Keratinocyte (primary cell): ENCODE measurements around the gene MAP3K14. TPM values are rescaled to one million over a fixed set of nuclear protein-coding genes. Genes with fewer than 3 reads are reported as not detected.

Experiments used
- DNase-seq: peaks from one replicate; pipeline ENCODE4 v3.0.0-alpha.2; 2011; ENCODE audit warnings: low read depth, missing footprints, low spot score
- FAIRE-seq: peaks from 2 replicates; lab custom pipeline; 2011; peaks lifted over from hg19 to GRCh38; lab: Jason Lieb, UNC
- H2AFZ ChIP-seq: 2 replicates; pipeline ENCODE4 v1.6.0; 2012; ENCODE audit warnings: low read length, control low read depth, inconsistent platforms; ENCODE audit not compliant: control insufficient read depth
- H3K27ac ChIP-seq: 2 replicates; pipeline ENCODE4 v1.5.1; 2011; ENCODE audit warnings: low read length; ENCODE audit not compliant: control insufficient read depth, insufficient read depth
- H3K27me3 ChIP-seq: 3 replicates; pipeline ENCODE4 v1.6.0; 2011; ENCODE audit warnings: low read length; ENCODE audit not compliant: control insufficient read depth, insufficient read depth; ENCODE audit errors: extremely low read depth
- H3K36me3 ChIP-seq, 2 experiments: 2 replicates in 1 of 2; 3 replicates in 1 of 2; pipeline ENCODE4 v1.5.1; 2011; ENCODE audit warnings: low read length in 2 of 2, mild to moderate bottlenecking in 1 of 2; ENCODE audit not compliant: control insufficient read depth in 2 of 2, insufficient read depth in 2 of 2; ENCODE audit errors: extremely low read depth in 1 of 2
- H3K4me1 ChIP-seq: 3 replicates; pipeline ENCODE4 v1.5.1; 2011; ENCODE audit warnings: low read length; ENCODE audit not compliant: control insufficient read depth, insufficient read depth; ENCODE audit errors: extremely low read depth
- H3K4me2 ChIP-seq: 3 replicates; pipeline ENCODE4 v1.6.0; 2011; ENCODE audit warnings: low read depth, low read length; ENCODE audit not compliant: control insufficient read depth, insufficient read depth; ENCODE audit errors: extremely low read depth
- H3K4me3 ChIP-seq, 3 experiments: fragments of 200-600 bp in 1 of 3; sonication (generic) in 1 of 3; 2 replicates in 2 of 3; 3 replicates in 1 of 3; pipeline ENCODE4 v1.5.1; 2011 to 2016; ENCODE audit warnings: low read length in 3 of 3, mild to moderate bottlenecking in 3 of 3, control low read depth in 2 of 3, inconsistent platforms in 1 of 3, low read depth in 1 of 3, mixed read lengths in 1 of 3, mixed run types in 1 of 3, moderate library complexity in 1 of 3; ENCODE audit not compliant: control insufficient read depth in 2 of 3, insufficient read depth in 2 of 3; ENCODE audit errors: extremely low read depth in 1 of 3
- H3K79me2 ChIP-seq: 2 replicates; pipeline ENCODE4 v1.6.0; 2012; ENCODE audit warnings: low read length; ENCODE audit not compliant: control insufficient read depth, insufficient read depth
- H3K9ac ChIP-seq: 3 replicates; pipeline ENCODE4 v1.6.0; 2011; ENCODE audit warnings: low read length; ENCODE audit not compliant: control insufficient read depth, insufficient read depth; ENCODE audit errors: extremely low read depth
- H3K9me1 ChIP-seq: 3 replicates; pipeline ENCODE4 v1.6.0; 2011; ENCODE audit warnings: low read length; ENCODE audit not compliant: control insufficient read depth, insufficient read depth; ENCODE audit errors: extremely low read depth
- H3K9me3 ChIP-seq: 2 replicates; pipeline ENCODE4 v1.5.1; 2012; ENCODE audit warnings: low read depth, low read length; ENCODE audit not compliant: control insufficient read depth
- H4K20me1 ChIP-seq: 3 replicates; pipeline ENCODE4 v1.6.0; 2011; ENCODE audit warnings: low read length; ENCODE audit not compliant: control insufficient read depth, insufficient read depth; ENCODE audit errors: extremely low read depth
- EZH2 ChIP-seq: IDR thresholded peaks from one replicate; pipeline ENCODE4 v1.6.1; 2012; ENCODE audit warnings: inconsistent platforms, mild to moderate bottlenecking, low read length, moderate library complexity
- dilution Hi-C: fragments of 300-500 bp; cut with MboI; formaldehyde crosslinking; loops from one replicate; pipeline ENCODE4 v1.7.0; 2020; ENCODE audit warnings: low sequenced_read_pairs; ENCODE audit not compliant: extremely low pct_ligation_motif_present
- polyA plus RNA-seq, 5 experiments: library from polyadenylated mRNA; depleted of rRNA in 3 of 5; stranded (reverse) in 3 of 5; stranded (forward) in 1 of 5; unstranded in 1 of 5; fragments of >200 nt; gene quantifications; 1 replicate in 1 of 5; 2 replicates in 3 of 5; 3 replicates in 1 of 5; pipeline versions ENCODE4 v1.2.1 to v1.2.3, GENCODE V29; 2011 to 2012; ENCODE audit warnings: missing spikeins in 2 of 5, low read depth in 1 of 5, low replicate concordance in 1 of 5
- TF ChIP-seq, protein P1 (sequence below), 3 experiments: IDR thresholded peaks in 1 of 3; conservative IDR thresholded peaks in 1 of 3; optimal IDR thresholded peaks in 1 of 3; 2 replicates in 2 of 3; 3 replicates in 1 of 3; pipeline versions ENCODE3 to v1.5.1; 2011; ENCODE audit warnings: low read length in 3 of 3, mild to moderate bottlenecking in 3 of 3, moderate library complexity in 2 of 3, control low read depth in 1 of 3, inconsistent platforms in 1 of 3; ENCODE audit not compliant: insufficient read depth in 2 of 3; ENCODE audit errors: extremely low read depth in 1 of 3

MAP3K14 gene
- polyA plus RNA-seq, 1 donor (not counting 4 experiments of a cell fraction or from before 2014, with no cell fraction given) = 6.5 TPM

DNA sequence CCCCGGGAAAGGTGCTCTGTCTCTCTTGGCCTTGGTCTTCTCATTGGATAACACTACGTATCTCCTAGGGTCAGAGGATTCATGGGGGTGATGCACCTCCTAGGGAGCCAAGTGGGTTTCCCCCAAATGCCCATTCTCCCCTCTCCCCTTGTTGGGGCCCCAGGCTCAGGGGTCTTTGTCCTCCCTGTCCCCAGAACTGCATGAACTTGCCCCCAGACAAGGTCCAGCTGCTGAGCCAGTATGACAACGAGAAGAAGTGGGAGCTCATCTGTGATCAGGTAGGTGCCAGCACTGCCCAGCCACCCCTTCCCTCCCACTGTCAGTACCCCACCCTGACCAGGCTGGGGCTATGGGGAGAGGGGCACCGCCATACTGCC, 86.4 kb downstream of the MAP3K14 start:
- Histone ChIP-seq H3K36me3 (no peaks in the 10 kb centered on the region), H3K27ac (no peak overlapping the region), H3K9ac (no peak overlapping the region), H4K20me1 (no peaks in the 10 kb centered on the region), H3K9me3 (no peaks in the 10 kb centered on the region), H3K4me2 (no peak overlapping the region), H3K27me3 (peaks cover 9% of the 10 kb centered on the region), H3K4me1 (peaks cover 30% of the 10 kb centered on the region), H3K4me3 (no peak overlapping the region), H3K79me2 (no peaks in the 10 kb centered on the region), H3K9me1 (no peaks in the 10 kb centered on the region), H2AFZ (no peak overlapping the region)
- dilution Hi-C loops = no loop called here
- FAIRE-seq = no peak
- no peak for DNase-seq
- TF ChIP-seq EZH2 = no peak
- TF ChIP-seq, protein P1, sequence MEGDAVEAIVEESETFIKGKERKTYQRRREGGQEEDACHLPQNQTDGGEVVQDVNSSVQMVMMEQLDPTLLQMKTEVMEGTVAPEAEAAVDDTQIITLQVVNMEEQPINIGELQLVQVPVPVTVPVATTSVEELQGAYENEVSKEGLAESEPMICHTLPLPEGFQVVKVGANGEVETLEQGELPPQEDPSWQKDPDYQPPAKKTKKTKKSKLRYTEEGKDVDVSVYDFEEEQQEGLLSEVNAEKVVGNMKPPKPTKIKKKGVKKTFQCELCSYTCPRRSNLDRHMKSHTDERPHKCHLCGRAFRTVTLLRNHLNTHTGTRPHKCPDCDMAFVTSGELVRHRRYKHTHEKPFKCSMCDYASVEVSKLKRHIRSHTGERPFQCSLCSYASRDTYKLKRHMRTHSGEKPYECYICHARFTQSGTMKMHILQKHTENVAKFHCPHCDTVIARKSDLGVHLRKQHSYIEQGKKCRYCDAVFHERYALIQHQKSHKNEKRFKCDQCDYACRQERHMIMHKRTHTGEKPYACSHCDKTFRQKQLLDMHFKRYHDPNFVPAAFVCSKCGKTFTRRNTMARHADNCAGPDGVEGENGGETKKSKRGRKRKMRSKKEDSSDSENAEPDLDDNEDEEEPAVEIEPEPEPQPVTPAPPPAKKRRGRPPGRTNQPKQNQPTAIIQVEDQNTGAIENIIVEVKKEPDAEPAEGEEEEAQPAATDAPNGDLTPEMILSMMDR (optimal IDR thresholded peaks at IDR 0.05 in 1 of 3, IDR thresholded peaks at IDR 0.05 in 1 of 3, conservative IDR thresholded peaks at IDR 0.05 in 1 of 3; ENCODE audit: extremely low read depth in 1 of 3, insufficient read depth in 2 of 3, low read length in 3 of 3) = no peak

GRCh38 chr17:45229681-45230409, 87.0 kb downstream of the MAP3K14 start:
- H3K4me1 ChIP-seq = peaks cover 35% of the 10 kb centered on the region
- H3K36me3 ChIP-seq = no peaks in the 10 kb centered on the region
- no peaks in the 10 kb centered on the region for H3K79me2 ChIP-seq
- H2AFZ ChIP-seq = no peak overlapping the region
- peak overlapping the region; percentile 57 for H3K27ac ChIP-seq
- H3K9me3 ChIP-seq = no peaks in the 10 kb centered on the region
- H3K27me3 ChIP-seq = peaks cover 9% of the 10 kb centered on the region
- no peaks in the 10 kb centered on the region for H4K20me1 ChIP-seq
- no peak overlapping the region for H3K4me3 ChIP-seq
- FAIRE-seq (no peak), DNase-seq (no peak)
- H3K9ac ChIP-seq = peak overlapping the region; percentile 65
- no peak for TF ChIP-seq EZH2
- TF ChIP-seq, protein P1 (optimal IDR thresholded peaks at IDR 0.05 in 1 of 3, IDR thresholded peaks at IDR 0.05 in 1 of 3, conservative IDR thresholded peaks at IDR 0.05 in 1 of 3; ENCODE audit: extremely low read depth in 1 of 3, insufficient read depth in 2 of 3, low read length in 3 of 3) = no peak
- H3K4me2 ChIP-seq = peak overlapping the region; percentile 62
- dilution Hi-C loops = no loop called here
- H3K9me1 ChIP-seq = no peaks in the 10 kb centered on the region
